Activated naive CD4-positive, alpha-beta T cell treated with anti-CD3 and anti-CD28 coated beads for 36 hours (primary cell): ENCODE measurements around the gene TJP1. TPM values are rescaled to one million over a fixed set of nuclear protein-coding genes. Genes with fewer than 3 reads are reported as not detected.

ENCODE experiments used
- CTCF ChIA-PET: fragments of 350-600 bp; sonication (Branson Sonifier 250); formaldehyde crosslinking; loops from one replicate; lab custom pipeline; 2021; ENCODE audit warnings: antibody characterized with exemption; lab: Charles Lee
- DNase-seq: peaks from one replicate; pipeline ENCODE4 v3.0.0-alpha.2; 2020
- H3K27ac Mint-ChIP-seq: one replicate; pipeline ENCODE4 v1.8.0; 2021; ENCODE audit warnings: mild to moderate bottlenecking, mixed read lengths
- H3K27me3 Mint-ChIP-seq: one replicate; pipeline ENCODE4 v1.8.0; 2021; ENCODE audit warnings: low read depth, mixed read lengths
- H3K36me3 Mint-ChIP-seq: one replicate; pipeline ENCODE4 v1.8.0; 2021; ENCODE audit warnings: low read depth, mixed read lengths
- H3K4me1 Mint-ChIP-seq: one replicate; pipeline ENCODE4 v1.8.0; 2021; ENCODE audit warnings: low read depth, mixed read lengths
- H3K4me3 Mint-ChIP-seq: one replicate; pipeline ENCODE4 v1.8.0; 2021; ENCODE audit warnings: mild to moderate bottlenecking, moderate library complexity, mixed read lengths
- H3K9me3 Mint-ChIP-seq: one replicate; pipeline ENCODE4 v1.8.0; 2021; ENCODE audit warnings: mixed read lengths
- intact Hi-C: fragments of 100-400 bp; cut with micrococcal nuclease; formaldehyde crosslinking; loops from one replicate; pipeline ENCODE4 v1.15.1; 2023
- total RNA-seq, 2 experiments: library from RNA; stranded (reverse); gene quantifications; one replicate each; pipeline ENCODE4 v1.2.3, GENCODE V29; 2021

The TJP1 gene
- not detected for total RNA-seq

- Mint-ChIP-seq H3K4me1 (peaks cover 27% of the 10 kb centered on the region), H3K36me3 (peaks cover 7% of the 10 kb centered on the region), H3K27me3 (peaks cover 56% of the 10 kb centered on the region), H3K27ac (no peak within 1 kb of the TSS), H3K4me3 (peak within 1 kb of the TSS; percentile 36), H3K9me3 (peaks cover 12% of the 10 kb centered on the region)
- no peak for DNase-seq
- intact Hi-C loops = loop anchor here (10.0 kb wide), 1 partner anchor 887 kb away; no protein-coding TSS in a partner anchor
- CTCF ChIA-PET = no interaction called here
Observed at GRCh38 chr15:29822100-29822683, at the start of gene TJP1. Gene TJP1 (minus strand): TSS chr15:29822468. CDS start chr15:29822028, 440 bp downstream.

- no peak overlapping the region for H3K4me3 Mint-ChIP-seq
- H3K27ac Mint-ChIP-seq = no peak overlapping the region
- no peak for DNase-seq
- no peaks in the 10 kb centered on the region for H3K4me1 Mint-ChIP-seq
- H3K36me3 Mint-ChIP-seq = no peaks in the 10 kb centered on the region
- CTCF ChIA-PET = no interaction called here
- no peaks in the 10 kb centered on the region for H3K9me3 Mint-ChIP-seq
- intact Hi-C loops = no loop called here
- H3K27me3 Mint-ChIP-seq = peaks cover 21% of the 10 kb centered on the region
Observed at GRCh38 chr15:29871401-29871800, 49.1 kb upstream of the TJP1 start.

- intact Hi-C loops = no loop called here
- CTCF ChIA-PET = interaction anchor here (0.6 kb wide), 1 partner anchor 191 kb away, joined by 3 read pairs; no protein-coding TSS in a partner anchor
- Mint-ChIP-seq H3K4me1 (no peaks in the 10 kb centered on the region), H3K27ac (no peak overlapping the region), H3K27me3 (peaks cover 26% of the 10 kb centered on the region), H3K9me3 (no peaks in the 10 kb centered on the region), H3K4me3 (no peak overlapping the region), H3K36me3 (no peaks in the 10 kb centered on the region)
- DNase-seq = no peak
Observed at GRCh38 chr15:29870495-29871151, 48.4 kb upstream of the TJP1 start.

- Mint-ChIP-seq H3K36me3 (no peaks in the 10 kb centered on the region), H3K4me1 (no peaks in the 10 kb centered on the region), H3K27ac (no peak overlapping the region), H3K4me3 (no peak overlapping the region), H3K9me3 (no peaks in the 10 kb centered on the region), H3K27me3 (peaks cover 37% of the 10 kb centered on the region)
- intact Hi-C loops = no loop called here
- CTCF ChIA-PET = no interaction called here
- DNase-seq = no peak
Observed at GRCh38 chr15:29867241-29868000, 45.2 kb upstream of the TJP1 start.

- intact Hi-C loops = no loop called here
- Mint-ChIP-seq H3K4me3 (no peak overlapping the region), H3K4me1 (no peaks in the 10 kb centered on the region), H3K36me3 (no peaks in the 10 kb centered on the region), H3K27me3 (peaks cover 45% of the 10 kb centered on the region), H3K9me3 (no peaks in the 10 kb centered on the region), H3K27ac (no peak overlapping the region)
- CTCF ChIA-PET = no interaction called here
- DNase-seq = no peak
Observed at GRCh38 chr15:29866337-29866736, 44.1 kb upstream of the TJP1 start.

GRCh38 chr15:29864501-29864900 lies 42.2 kb upstream of the TJP1 start:
- CTCF ChIA-PET = no interaction called here
- no peak overlapping the region for H3K27ac Mint-ChIP-seq
- no peak overlapping the region for H3K4me3 Mint-ChIP-seq
- H3K9me3 Mint-ChIP-seq = no peaks in the 10 kb centered on the region
- H3K36me3 Mint-ChIP-seq = no peaks in the 10 kb centered on the region
- intact Hi-C loops = no loop called here
- no peak for DNase-seq
- H3K4me1 Mint-ChIP-seq = no peaks in the 10 kb centered on the region
- H3K27me3 Mint-ChIP-seq = peaks cover 50% of the 10 kb centered on the region

- no peaks in the 10 kb centered on the region for H3K9me3 Mint-ChIP-seq
- no peak for DNase-seq
- H3K27ac Mint-ChIP-seq = no peak overlapping the region
- H3K4me3 Mint-ChIP-seq = no peak overlapping the region
- peaks cover 44% of the 10 kb centered on the region for H3K27me3 Mint-ChIP-seq
- intact Hi-C loops = no loop called here
- CTCF ChIA-PET = no interaction called here
- H3K36me3 Mint-ChIP-seq = no peaks in the 10 kb centered on the region
- no peaks in the 10 kb centered on the region for H3K4me1 Mint-ChIP-seq
Observed at GRCh38 chr15:29863438-29863837, 41.2 kb upstream of the TJP1 start.

- no peaks in the 10 kb centered on the region for H3K9me3 Mint-ChIP-seq
- intact Hi-C loops = no loop called here
- peaks cover 42% of the 10 kb centered on the region for H3K27me3 Mint-ChIP-seq
- no peaks in the 10 kb centered on the region for H3K4me1 Mint-ChIP-seq
- DNase-seq = no peak
- no peak overlapping the region for H3K27ac Mint-ChIP-seq
- CTCF ChIA-PET = no interaction called here
- no peaks in the 10 kb centered on the region for H3K36me3 Mint-ChIP-seq
- H3K4me3 Mint-ChIP-seq = no peak overlapping the region
Observed at GRCh38 chr15:29862271-29862670, 40.0 kb upstream of the TJP1 start.

GRCh38 chr15:29860872-29861271 lies 38.6 kb upstream of the TJP1 start:
- H3K4me3 Mint-ChIP-seq = no peak overlapping the region
- H3K9me3 Mint-ChIP-seq = no peaks in the 10 kb centered on the region
- no peaks in the 10 kb centered on the region for H3K36me3 Mint-ChIP-seq
- no peak for DNase-seq
- intact Hi-C loops = no loop called here
- peaks cover 41% of the 10 kb centered on the region for H3K27me3 Mint-ChIP-seq
- CTCF ChIA-PET = no interaction called here
- H3K27ac Mint-ChIP-seq = no peak overlapping the region
- no peaks in the 10 kb centered on the region for H3K4me1 Mint-ChIP-seq

GRCh38 chr15:29859973-29860715 lies 37.9 kb upstream of the TJP1 start:
- intact Hi-C loops = no loop called here
- CTCF ChIA-PET = no interaction called here

GRCh38 chr15:29859293-29859692 lies 37.0 kb upstream of the TJP1 start:
- Mint-ChIP-seq H3K36me3 (no peaks in the 10 kb centered on the region), H3K9me3 (no peaks in the 10 kb centered on the region), H3K4me1 (no peaks in the 10 kb centered on the region), H3K27ac (no peak overlapping the region), H3K4me3 (no peak overlapping the region), H3K27me3 (peaks cover 33% of the 10 kb centered on the region)
- no peak for DNase-seq
- intact Hi-C loops = no loop called here
- CTCF ChIA-PET = no interaction called here

More at GRCh38 chr15:29859973-29860715, 37.9 kb upstream of the TJP1 start:
- peaks cover 38% of the 10 kb centered on the region for H3K27me3 Mint-ChIP-seq
- DNase-seq = no peak
- H3K36me3 Mint-ChIP-seq = no peaks in the 10 kb centered on the region
- no peak overlapping the region for H3K4me3 Mint-ChIP-seq
- H3K27ac Mint-ChIP-seq = no peak overlapping the region
- H3K9me3 Mint-ChIP-seq = no peaks in the 10 kb centered on the region
- H3K4me1 Mint-ChIP-seq = no peaks in the 10 kb centered on the region

- no peak for DNase-seq
- no peaks in the 10 kb centered on the region for H3K4me1 Mint-ChIP-seq
- H3K4me3 Mint-ChIP-seq = no peak overlapping the region
- peaks cover 29% of the 10 kb centered on the region for H3K27me3 Mint-ChIP-seq
- no peak overlapping the region for H3K27ac Mint-ChIP-seq
- H3K9me3 Mint-ChIP-seq = no peaks in the 10 kb centered on the region
- CTCF ChIA-PET = no interaction called here
- H3K36me3 Mint-ChIP-seq = no peaks in the 10 kb centered on the region
- intact Hi-C loops = no loop called here
Observed at GRCh38 chr15:29857221-29857789, 35.0 kb upstream of the TJP1 start.
